ENCODE data around the gene COX5B. TPM values are rescaled to one million over a fixed set of nuclear protein-coding genes. Genes with fewer than 3 reads are reported as not detected.

Gene COX5B, protein sequence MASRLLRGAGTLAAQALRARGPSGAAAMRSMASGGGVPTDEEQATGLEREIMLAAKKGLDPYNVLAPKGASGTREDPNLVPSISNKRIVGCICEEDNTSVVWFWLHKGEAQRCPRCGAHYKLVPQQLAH
- 265 to 327 TPM (median 315 TPM) in 5 replicates for total RNA-seq (2022; extraction: Qiagen RNA extraction)

DNA sequence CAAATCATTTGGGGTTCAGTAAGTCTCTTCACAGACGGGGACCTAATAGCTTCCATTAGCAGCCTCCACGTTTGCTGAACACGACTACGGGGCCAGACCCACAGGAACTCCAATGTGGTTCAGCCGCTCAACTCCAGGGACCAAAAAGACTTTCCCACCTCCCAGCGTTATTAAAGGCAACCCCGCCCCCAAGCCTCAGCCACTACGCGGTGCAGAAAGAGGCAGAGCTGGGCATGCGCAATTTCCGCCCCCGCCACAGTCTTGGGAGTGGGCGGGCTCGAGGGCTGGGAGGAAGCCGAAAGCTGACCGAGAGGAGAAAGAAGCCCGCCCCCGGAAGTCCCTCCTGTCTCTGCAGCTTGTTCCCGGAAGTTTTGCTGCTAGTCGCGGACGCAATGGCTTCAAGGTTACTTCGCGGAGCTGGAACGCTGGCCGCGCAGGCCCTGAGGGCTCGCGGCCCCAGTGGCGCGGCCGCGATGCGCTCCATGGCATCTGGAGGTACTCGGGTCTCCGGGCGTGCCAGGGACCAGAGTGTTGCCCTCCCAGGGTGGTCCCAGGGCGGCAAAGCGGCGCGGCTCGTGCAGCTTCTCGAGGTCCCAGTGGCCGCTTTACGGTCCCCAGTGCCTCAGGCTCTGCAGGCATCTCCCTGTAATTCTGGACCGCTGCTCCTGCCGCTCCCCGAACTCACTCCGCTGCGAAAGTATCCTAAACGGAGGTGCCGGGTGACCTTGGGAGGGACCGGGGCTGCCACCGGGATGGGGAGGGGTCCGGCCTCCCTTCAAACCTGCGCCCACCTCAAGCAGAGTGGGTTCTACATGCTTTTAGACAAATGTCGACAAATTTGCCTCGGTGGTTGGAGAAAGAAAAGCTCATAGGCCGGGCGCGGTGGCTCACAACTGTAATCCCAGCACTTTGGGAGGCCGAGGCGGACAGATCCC lies at the start of gene COX5B:
COX5B (plus strand) TSS at position 368 of the 935 bp plus-strand sequence; CDS start at position 393, 25 bp downstream.

DNA sequence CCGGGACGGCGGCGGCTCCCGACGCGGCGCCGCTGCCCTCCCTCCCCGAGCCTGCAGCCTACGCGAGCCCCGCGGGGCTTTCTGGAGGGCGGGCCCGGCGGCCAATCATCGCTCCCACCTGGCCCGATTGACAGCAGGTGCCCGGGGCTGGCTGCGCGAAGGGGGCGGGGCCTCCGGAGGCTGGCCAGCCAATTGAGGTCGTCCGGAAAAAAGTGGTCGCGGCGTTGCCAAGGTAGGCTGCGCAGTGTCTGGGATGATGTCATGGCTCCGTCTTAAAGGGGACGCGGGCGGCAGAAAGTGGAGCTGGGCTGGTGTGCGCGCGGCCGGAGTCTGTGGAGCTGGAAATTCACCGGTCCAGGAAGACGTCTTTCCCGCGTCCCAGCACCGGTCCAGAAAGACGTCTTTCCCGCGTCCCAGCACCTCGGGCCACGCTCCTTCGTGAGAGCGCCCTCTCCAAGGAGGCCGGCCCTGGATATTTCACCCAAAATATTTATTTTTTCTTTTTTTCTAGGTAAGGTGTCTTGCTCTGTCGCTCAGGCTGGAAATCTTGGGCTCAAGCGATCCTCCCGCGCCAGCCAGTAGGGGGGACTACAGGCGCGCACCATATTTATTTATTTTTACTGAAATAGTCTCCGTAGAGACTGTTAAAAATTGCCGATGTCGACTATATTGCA lies 18.2 kb downstream of the COX5B start, which contains the start of gene ACTR1B:
ACTR1B (minus strand) TSS at position 83 of the 674 bp plus-strand sequence. CDS start 154 bp downstream, outside the sequence.

DNA sequence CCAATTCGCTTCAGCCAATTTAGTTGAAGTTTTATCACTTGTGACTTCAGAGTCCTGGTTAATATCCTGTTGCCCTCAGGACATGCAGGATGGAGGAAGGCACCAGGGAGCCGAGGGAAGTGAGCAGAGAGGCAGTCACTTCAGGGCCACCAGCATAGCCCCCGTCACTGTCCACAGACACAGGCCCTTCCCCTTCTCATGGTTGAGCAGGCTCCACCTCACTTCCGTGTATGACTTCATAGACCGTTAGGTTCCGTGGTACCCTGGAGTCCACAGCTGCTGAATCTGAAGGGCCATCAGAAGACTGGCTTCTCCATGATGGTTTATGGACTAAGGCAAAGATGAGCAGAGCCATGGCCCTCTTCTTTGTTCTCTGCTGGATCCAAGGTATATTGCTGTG lies 23.6 kb downstream of the COX5B start, which contains the start of gene C2orf92:
C2orf92 (plus strand) TSS at position 266 of the 400 bp plus-strand sequence; CDS start at position 342, 76 bp downstream.

Other genes with a start within 250 kb of the COX5B start
- 3.7 to 7.7 TPM (median 4.5 TPM) in 5 replicates for gene ANKRD36B, start 56.2 kb upstream of the COX5B start, total RNA-seq (2022; extraction: Qiagen RNA extraction)
- 33.6 to 45.3 TPM (median 43.7 TPM) in 5 replicates for gene ACTR1B, start 18.0 kb downstream of the COX5B start, total RNA-seq (2022; extraction: Qiagen RNA extraction)
- gene C2orf92, start 23.7 kb downstream of the COX5B start, total RNA-seq (2022; extraction: Qiagen RNA extraction), result 0.55 to 1.2 TPM (median 0.66 TPM) in 5 replicates
- gene ZAP70, start 67.5 kb downstream of the COX5B start, total RNA-seq (2022; extraction: Qiagen RNA extraction), result 0.27 TPM in 1 of 5 replicates, not detected in the others